Stomach (tissue), 9 donors: ENCODE data around the gene RFTN1. TPM values are rescaled to one million over a fixed set of nuclear protein-coding genes. Genes with fewer than 3 reads are reported as not detected.

Source experiments
- DNase-seq, 2 donors: peaks; one replicate each; pipeline versions ENCODE4 v3.0.0 to v3.0.0-alpha.2; 2013 to 2019
- H3K27ac ChIP-seq, 5 donors: fragments of 200-600 bp in 4 of 5; sonication (generic) in 4 of 5; one replicate each; pipeline ENCODE4 v1.5.1; 2013 to 2019; ENCODE audit warnings: mild to moderate bottlenecking in 1 of 5, moderate library complexity in 1 of 5
- H3K27me3 ChIP-seq, 3 donors: fragments of 200-600 bp; sonication (generic); one replicate each; pipeline ENCODE4 v1.5.1; 2017 to 2019; ENCODE audit warnings: mixed run types in 1 of 3
- H3K36me3 ChIP-seq, 4 donors: fragments of 200-600 bp; sonication (generic); 1 replicate in 3 of 4; 2 replicates in 1 of 4; pipeline ENCODE4 v1.5.1; 2016 to 2019
- H3K4me1 ChIP-seq, 4 donors: fragments of 200-600 bp; sonication (generic); one replicate each; pipeline ENCODE4 v1.5.1; 2016 to 2019
- H3K4me3 ChIP-seq, 4 donors: fragments of 200-600 bp; sonication (generic) in 3 of 4; one replicate each; pipeline ENCODE4 v1.5.1; 2016 to 2019; ENCODE audit warnings: mild to moderate bottlenecking in 1 of 4
- H3K9me3 ChIP-seq, 4 donors: fragments of 200-600 bp; sonication (generic); one replicate each; pipeline ENCODE4 v1.5.1; 2016 to 2019
- EP300 ChIP-seq: sonication (generic); formaldehyde crosslinking; IDR thresholded peaks from one replicate; pipeline ENCODE4 v1.6.1; 2017; ENCODE audit warnings: antibody characterized with exemption
- POLR2A ChIP-seq, 4 donors: fragments of 450-650 bp; IDR thresholded peaks; one replicate each; pipeline ENCODE4 v1.6.1; 2016; ENCODE audit warnings: antibody characterized with exemption in 4 of 4, control low read depth in 2 of 4, mild to moderate bottlenecking in 1 of 4, moderate library complexity in 1 of 4
- POLR2AphosphoS5 ChIP-seq, 3 donors: sonication (generic); formaldehyde crosslinking; IDR thresholded peaks; one replicate each; pipeline ENCODE4 v1.6.1; 2016; ENCODE audit warnings: antibody characterized with exemption in 3 of 3
- WGBS, 5 donors: extraction: QIAGEN DNeasy Blood & Tissue Kit in 3 of 5; methylation state at CpG; one replicate each; pipeline versions ENCODE4 v1.1.5 to v1.1.7; 2013 to 2018; 5-methylcytosine and 5-hydroxymethylcytosine counted together
- intact Hi-C: fragments of 100-400 bp; cut with DNase I; formaldehyde crosslinking; loops from one replicate; pipeline ENCODE4 v1.15.1; 2023; ENCODE audit warnings: low total_unique reads
- polyA plus RNA-seq, 3 donors: library from polyadenylated mRNA; stranded (reverse); fragments of 200-250 nt; gene quantifications; one replicate each; pipeline ENCODE4 v1.2.3, GENCODE V29; 2013
- total RNA-seq, 5 donors: library from RNA; depleted of rRNA; stranded (reverse); fragments of >200 nt; gene quantifications; one replicate each; pipeline versions ENCODE4 v1.1.0 to v1.2.3, GENCODE V29; 2014 to 2016
- TF ChIP-seq, protein P1 (sequence below), 7 experiments: fragments of 450-650 bp in 4 of 7; fragments of 200-600 bp in 3 of 7; sonication (generic) in 3 of 7; IDR thresholded peaks; one replicate each; pipeline ENCODE4 v1.5.1; 2016 to 2019; ENCODE audit warnings: antibody characterized with exemption in 7 of 7, control low read depth in 2 of 7, mild to moderate bottlenecking in 1 of 7
- donor health status: healthy with polysubstance abuse.
- donor health status: Bipolar disorder and iron deficiency.
- donor health status: healthy.

Gene RFTN1
- total and polyA plus RNA-seq, 8 donors, result 4.6 to 103 (median 18.9) TPM

- TF ChIP-seq, protein P1, sequence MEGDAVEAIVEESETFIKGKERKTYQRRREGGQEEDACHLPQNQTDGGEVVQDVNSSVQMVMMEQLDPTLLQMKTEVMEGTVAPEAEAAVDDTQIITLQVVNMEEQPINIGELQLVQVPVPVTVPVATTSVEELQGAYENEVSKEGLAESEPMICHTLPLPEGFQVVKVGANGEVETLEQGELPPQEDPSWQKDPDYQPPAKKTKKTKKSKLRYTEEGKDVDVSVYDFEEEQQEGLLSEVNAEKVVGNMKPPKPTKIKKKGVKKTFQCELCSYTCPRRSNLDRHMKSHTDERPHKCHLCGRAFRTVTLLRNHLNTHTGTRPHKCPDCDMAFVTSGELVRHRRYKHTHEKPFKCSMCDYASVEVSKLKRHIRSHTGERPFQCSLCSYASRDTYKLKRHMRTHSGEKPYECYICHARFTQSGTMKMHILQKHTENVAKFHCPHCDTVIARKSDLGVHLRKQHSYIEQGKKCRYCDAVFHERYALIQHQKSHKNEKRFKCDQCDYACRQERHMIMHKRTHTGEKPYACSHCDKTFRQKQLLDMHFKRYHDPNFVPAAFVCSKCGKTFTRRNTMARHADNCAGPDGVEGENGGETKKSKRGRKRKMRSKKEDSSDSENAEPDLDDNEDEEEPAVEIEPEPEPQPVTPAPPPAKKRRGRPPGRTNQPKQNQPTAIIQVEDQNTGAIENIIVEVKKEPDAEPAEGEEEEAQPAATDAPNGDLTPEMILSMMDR (IDR thresholded peaks at IDR 0.05), result no peak
- no peak for TF ChIP-seq POLR2AphosphoS5 (IDR thresholded peaks at IDR 0.05)
- no peak for TF ChIP-seq EP300
- no peak for TF ChIP-seq POLR2A (IDR thresholded peaks at IDR 0.05)
- no peak for DNase-seq
- 77 to 96% (median 83%) methylated on average over 1 of the region's 1 CpG for WGBS, 5 donors
- peaks cover 0 to 15% (median 10%) of the 10 kb centered on the region in 4 donors for H3K36me3 ChIP-seq
- H3K4me1 ChIP-seq, result no peaks in the 10 kb centered on the region
- no peaks in the 10 kb centered on the region for H3K9me3 ChIP-seq
- intact Hi-C loops, result no loop called here
- H3K27me3 ChIP-seq, result no peaks in the 10 kb centered on the region
- no peak overlapping the region for H3K27ac ChIP-seq
- no peak overlapping the region for H3K4me3 ChIP-seq
These were observed 101.2 kb downstream of the RFTN1 start for GRCh38 chr3:16412192-16412800.

- no peaks in the 10 kb centered on the region for H3K9me3 ChIP-seq
- H3K4me3 ChIP-seq, result no peak overlapping the region
- no peak overlapping the region for H3K27ac ChIP-seq
- WGBS, 5 donors, result 78 to 89% (median 85%) methylated on average over 2 of the region's 2 CpGs
- intact Hi-C loops, result no loop called here
- H3K36me3 ChIP-seq, result peaks cover 0 to 15% (median 10%) of the 10 kb centered on the region in 4 donors
- TF ChIP-seq, protein P1 (IDR thresholded peaks at IDR 0.05), result no peak
- TF ChIP-seq POLR2A (IDR thresholded peaks at IDR 0.05) (no peak), EP300 (no peak), POLR2AphosphoS5 (IDR thresholded peaks at IDR 0.05) (no peak)
- no peak for DNase-seq
- no peaks in the 10 kb centered on the region for H3K4me1 ChIP-seq
- H3K27me3 ChIP-seq, result no peaks in the 10 kb centered on the region
These were observed 102.1 kb downstream of the RFTN1 start for GRCh38 chr3:16411441-16411840.

DNA sequence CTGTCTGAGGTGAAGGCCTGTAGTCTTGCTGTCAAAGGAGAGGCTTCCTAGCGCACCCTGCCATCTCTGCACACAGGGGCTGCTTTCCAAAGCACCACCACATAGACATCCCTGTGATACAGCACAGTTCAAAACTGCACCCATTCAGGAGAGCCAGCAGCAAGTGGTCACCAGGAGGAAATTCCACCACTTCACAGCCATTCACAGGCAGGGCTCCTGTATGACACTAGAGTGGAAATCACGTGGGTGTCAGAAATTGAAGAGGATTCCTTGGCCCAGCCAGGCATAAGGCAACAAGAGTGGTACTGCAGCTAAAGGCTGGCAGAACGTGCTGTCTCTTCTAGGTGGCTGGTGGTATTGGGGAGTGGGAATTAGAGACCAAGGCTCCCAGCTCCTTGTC is 102.8 kb downstream of the RFTN1 start:
- TF ChIP-seq, protein P1 (IDR thresholded peaks at IDR 0.05), result no peak
- TF ChIP-seq POLR2AphosphoS5 (IDR thresholded peaks at IDR 0.05), result no peak
- TF ChIP-seq EP300, result no peak
- TF ChIP-seq POLR2A (IDR thresholded peaks at IDR 0.05), result no peak
- no peaks in the 10 kb centered on the region for H3K27me3 ChIP-seq
- no peaks in the 10 kb centered on the region for H3K4me1 ChIP-seq
- intact Hi-C loops, result no loop called here
- H3K4me3 ChIP-seq, result no peak overlapping the region
- DNase-seq, result no peak
- no peak overlapping the region for H3K27ac ChIP-seq
- peaks cover 0 to 15% (median 10%) of the 10 kb centered on the region in 4 donors for H3K36me3 ChIP-seq
- 64 to 78% (median 71%) methylated on average over 3 of the region's 3 CpGs for WGBS, 5 donors
- H3K9me3 ChIP-seq, result no peaks in the 10 kb centered on the region

DNA sequence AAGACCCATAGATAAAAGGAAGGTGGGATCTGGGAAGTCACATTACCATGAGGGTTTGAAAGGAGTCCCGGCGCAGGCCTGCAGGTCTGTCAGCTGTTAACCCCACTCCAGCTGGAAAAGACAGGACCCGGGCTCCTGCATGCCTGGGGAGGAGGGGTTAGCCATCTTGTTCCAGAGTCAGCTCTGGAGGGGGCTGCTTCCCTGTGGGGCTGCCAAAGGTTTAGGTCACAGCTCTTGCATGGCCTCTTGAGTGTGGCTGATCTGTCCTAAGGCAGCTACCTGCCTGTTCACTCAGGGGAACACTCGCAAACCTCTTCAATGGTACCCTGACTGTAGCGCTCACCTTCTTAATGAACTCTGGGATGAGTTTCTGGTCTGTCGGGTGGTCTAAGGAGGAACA is 104.5 kb downstream of the RFTN1 start:
- H3K27ac ChIP-seq, result no peak overlapping the region
- TF ChIP-seq, protein P1 (IDR thresholded peaks at IDR 0.05), result no peak
- no peak for TF ChIP-seq EP300
- no peak for TF ChIP-seq POLR2A (IDR thresholded peaks at IDR 0.05)
- no peak for TF ChIP-seq POLR2AphosphoS5 (IDR thresholded peaks at IDR 0.05)
- DNase-seq, result no peak
- WGBS, 5 donors, result 81 to 89% (median 84%) methylated on average over 4 to 6 of the region's 6 CpGs
- peaks cover 0 to 15% (median 10%) of the 10 kb centered on the region in 4 donors for H3K36me3 ChIP-seq
- intact Hi-C loops, result no loop called here
- H3K4me1 ChIP-seq, result no peaks in the 10 kb centered on the region
- H3K9me3 ChIP-seq, result no peaks in the 10 kb centered on the region
- H3K27me3 ChIP-seq, result no peaks in the 10 kb centered on the region
- no peak overlapping the region for H3K4me3 ChIP-seq
